Smooth muscle cell (in vitro differentiated cells): ENCODE measurements around the gene SKIL. TPM values are rescaled to one million over a fixed set of nuclear protein-coding genes. Genes with fewer than 3 reads are reported as not detected.
"Not testable (repeated sequence)": the region's sequence is repeated elsewhere in the genome, so short reads cannot be mapped to it uniquely, and the experiment has no call there.

ENCODE experiments used
- DNase-seq: peaks from one replicate; lab custom pipeline; 2025; ENCODE audit not compliant: unreplicated experiment; lab: John Stamatoyannopoulos, UW
- H2AFZ ChIP-seq: fragments of 200-600 bp; sonication (generic); 2 replicates; pipeline ENCODE4 v1.6.0; 2016; ENCODE audit warnings: antibody characterized with exemption, low read depth, mild to moderate bottlenecking
- H3F3A ChIP-seq: fragments of 200-600 bp; sonication (generic); 2 replicates; pipeline ENCODE4 v1.6.0; 2017; ENCODE audit warnings: antibody characterized with exemption, low read depth
- H3K27ac ChIP-seq: fragments of 200-600 bp; sonication (generic); 2 replicates; pipeline ENCODE4 v1.5.1; 2016; ENCODE audit warnings: low read depth, mild to moderate bottlenecking
- H3K27me3 ChIP-seq: fragments of 200-600 bp; sonication (generic); 2 replicates; pipeline ENCODE4 v1.6.1; 2016; ENCODE audit warnings: low read depth, mild to moderate bottlenecking
- H3K36me3 ChIP-seq: fragments of 200-600 bp; sonication (generic); 2 replicates; pipeline ENCODE4 v1.5.1; 2016; ENCODE audit warnings: low read depth
- H3K4me1 ChIP-seq: fragments of 200-600 bp; sonication (generic); 2 replicates; pipeline ENCODE4 v1.5.1; 2016; ENCODE audit warnings: low read depth
- H3K4me2 ChIP-seq: fragments of 200-600 bp; sonication (generic); 2 replicates; pipeline ENCODE4 v1.6.0; 2016; ENCODE audit warnings: mild to moderate bottlenecking
- H3K4me3 ChIP-seq: fragments of 200-600 bp; sonication (generic); 2 replicates; pipeline ENCODE4 v1.5.1; 2016; ENCODE audit warnings: mild to moderate bottlenecking
- H3K79me2 ChIP-seq: fragments of 200-600 bp; sonication (generic); 2 replicates; pipeline ENCODE4 v1.6.0; 2016; ENCODE audit warnings: low read depth, mild to moderate bottlenecking
- H3K9ac ChIP-seq: fragments of 200-600 bp; sonication (generic); 2 replicates; pipeline ENCODE4 v1.6.0; 2016; ENCODE audit warnings: low read depth
- H3K9me3 ChIP-seq: fragments of 200-600 bp; sonication (generic); replicated peaks from 2 replicates; pipeline ENCODE4 v1.5.1; 2016; ENCODE audit warnings: low read depth
- H4K20me1 ChIP-seq: fragments of 200-600 bp; sonication (generic); 2 replicates; pipeline ENCODE4 v1.6.0; 2016; ENCODE audit warnings: low read depth
- CTCF ChIP-seq: fragments of 200-600 bp; sonication (generic); IDR thresholded peaks from 2 replicates; pipeline ENCODE4 v1.5.1; 2017; ENCODE audit warnings: borderline replicate concordance, mild to moderate bottlenecking, antibody characterized with exemption; ENCODE audit not compliant: insufficient read depth, poor library complexity, severe bottlenecking
- WGBS: methylation state at CpG from one replicate; pipeline ENCODE4 v1.1.7; 2016; ENCODE audit warnings: low lambda C conversion rate; 5-methylcytosine and 5-hydroxymethylcytosine counted together
- polyA plus RNA-seq: library from polyadenylated mRNA; unstranded; fragments of >200 nt; fragmentation: Nextera tagmentation; extraction: Ambion mirVana; gene quantifications from 2 replicates; pipeline ENCODE4 v1.2.1, GENCODE V29; 2016
- total RNA-seq: library from RNA; depleted of rRNA; stranded (reverse); fragments of >200 nt; gene quantifications from 2 replicates; pipeline ENCODE4 v1.2.3, GENCODE V29; 2014

Gene SKIL
- total and polyA plus RNA-seq, 2 experiments from 2014 or later, result 22.0 to 167 TPM

- Histone ChIP-seq H2AFZ (no peak overlapping the region), H3K9ac (peak overlapping the region; percentile 5), H3K4me1 (no peaks in the 10 kb centered on the region), H3K27me3 (no peaks in the 10 kb centered on the region), H3K4me3 (no peak overlapping the region), H3K27ac (peak overlapping the region; percentile 42), H4K20me1 (no peaks in the 10 kb centered on the region), H3K4me2 (no peak overlapping the region), H3K79me2 (no peaks in the 10 kb centered on the region), H3K9me3 (no peaks in the 10 kb centered on the region), H3F3A (no peaks in the 10 kb centered on the region), H3K36me3 (no peaks in the 10 kb centered on the region)
- DNase-seq, result no peak
- no peak for TF ChIP-seq CTCF
- WGBS, result 42% methylated on average over 5 of the region's 5 CpGs
Measured at GRCh38 chr3:170330366-170330765, 27.1 kb upstream of the SKIL start.

GRCh38 chr3:170331143-170331542 lies 26.4 kb upstream of the SKIL start:
- H3K27me3 ChIP-seq, result no peaks in the 10 kb centered on the region

GRCh38 chr3:170337420-170337819 lies 20.1 kb upstream of the SKIL start:
- Histone ChIP-seq H3K27me3 (no peaks in the 10 kb centered on the region), H3K4me2 (no peak overlapping the region), H3F3A (no peaks in the 10 kb centered on the region), H3K79me2 (no peaks in the 10 kb centered on the region), H3K9me3 (no peaks in the 10 kb centered on the region), H3K36me3 (no peaks in the 10 kb centered on the region), H3K9ac (no peak overlapping the region), H2AFZ (no peak overlapping the region), H3K4me1 (no peaks in the 10 kb centered on the region), H3K4me3 (no peak overlapping the region), H3K27ac (peak overlapping the region; percentile 24), H4K20me1 (no peaks in the 10 kb centered on the region)
- WGBS, result 83% methylated on average over 3 of the region's 3 CpGs
- TF ChIP-seq CTCF, result no peak
- DNase-seq, result no peak

More at GRCh38 chr3:170331143-170331542, 26.4 kb upstream of the SKIL start:
- Histone ChIP-seq H3K9ac (no peak overlapping the region), H3K9me3 (no peaks in the 10 kb centered on the region), H3K36me3 (no peaks in the 10 kb centered on the region), H3K4me2 (no peak overlapping the region), H3K79me2 (no peaks in the 10 kb centered on the region), H3K4me3 (no peak overlapping the region), H3K4me1 (no peaks in the 10 kb centered on the region), H3K27ac (peak overlapping the region; percentile 42), H3F3A (no peaks in the 10 kb centered on the region), H4K20me1 (no peaks in the 10 kb centered on the region), H2AFZ (no peak overlapping the region)
- DNase-seq, result no peak
- no peak for TF ChIP-seq CTCF
- WGBS, result 79% methylated on average over 4 of the region's 4 CpGs

- Histone ChIP-seq H3K36me3 (no peaks in the 10 kb centered on the region), H3K9ac (no peak overlapping the region), H3K4me2 (no peak overlapping the region), H2AFZ (no peak overlapping the region), H3F3A (no peaks in the 10 kb centered on the region), H3K4me1 (no peaks in the 10 kb centered on the region), H3K79me2 (no peaks in the 10 kb centered on the region), H3K4me3 (no peak overlapping the region), H3K27me3 (no peaks in the 10 kb centered on the region), H3K27ac (no peak overlapping the region), H3K9me3 (no peaks in the 10 kb centered on the region), H4K20me1 (no peaks in the 10 kb centered on the region)
- WGBS, result 76% methylated on average over 1 of the region's 1 CpG
- TF ChIP-seq CTCF, result no peak
- no peak for DNase-seq
Measured at GRCh38 chr3:170338690-170339340, 18.7 kb upstream of the SKIL start.

GRCh38 chr3:170342273-170342672 lies 15.2 kb upstream of the SKIL start:
- not testable (repeated sequence) for H3K9ac ChIP-seq, H3F3A ChIP-seq, H3K27me3 ChIP-seq, H3K36me3 ChIP-seq, DNase-seq, H3K9me3 ChIP-seq, H3K4me1 ChIP-seq, H4K20me1 ChIP-seq, H3K4me2 ChIP-seq, H2AFZ ChIP-seq, H3K4me3 ChIP-seq, H3K79me2 ChIP-seq
- peak overlapping the region; percentile 98 for H3K27ac ChIP-seq
- 95% methylated on average over 9 of the region's 9 CpGs for WGBS

- not testable (repeated sequence) for H3F3A ChIP-seq, H3K4me1 ChIP-seq, H3K27me3 ChIP-seq, H2AFZ ChIP-seq, DNase-seq, H3K36me3 ChIP-seq, H3K9me3 ChIP-seq, H3K4me3 ChIP-seq, H4K20me1 ChIP-seq, H3K79me2 ChIP-seq
- 45% methylated on average over 6 of the region's 6 CpGs for WGBS
- peak overlapping the region; percentile 88 for H3K9ac ChIP-seq
- peak overlapping the region; percentile 98 for H3K27ac ChIP-seq
- H3K4me2 ChIP-seq, result peak overlapping the region; percentile 68
Measured at GRCh38 chr3:170343859-170344258, 13.7 kb upstream of the SKIL start.
